A673 (cell line): ENCODE data around the gene NEK1. TPM values are rescaled to one million over a fixed set of nuclear protein-coding genes. Genes with fewer than 3 reads are reported as not detected.
"Not testable (repeated sequence)": the region's sequence is repeated elsewhere in the genome, so short reads cannot be mapped to it uniquely, and the experiment has no call there.

Source experiments
- BruUV-seq: library from RNA; stranded (reverse); fragments of 400-500 nt; replicated peaks from 2 replicates; lab custom pipeline; 2021; lab: Mats Ljungman, UMichigan
- CTCF ChIA-PET: fragments of 300-600 bp; sonication (Branson Sonifier 250); formaldehyde crosslinking; loops from one replicate; lab custom pipeline; 2022; ENCODE audit warnings: antibody characterized with exemption; lab: Charles Lee
- POLR2A ChIA-PET: fragments of 300-600 bp; sonication (Branson Sonifier 250); formaldehyde crosslinking; loops from one replicate; lab custom pipeline; 2022; ENCODE audit warnings: antibody characterized with exemption; ENCODE audit not compliant: low non-redundant PET; lab: Charles Lee
- DNase-seq: peaks from one replicate; pipeline ENCODE4 v3.0.0-alpha.2; 2015; ENCODE audit warnings: low spot score
- H3K27ac ChIP-seq: fragments of 200-600 bp; sonication (generic); 2 replicates; pipeline ENCODE4 v1.5.1; 2016; ENCODE audit warnings: mixed run types, low read depth, mild to moderate bottlenecking, mixed read lengths, antibody characterized with exemption, low read length; ENCODE audit not compliant: poor library complexity, severe bottlenecking
- H3K27me3 ChIP-seq: fragments of 200-600 bp; sonication (generic); replicated peaks from 2 replicates; pipeline ENCODE4 v1.6.1; 2017; ENCODE audit warnings: mixed run types, low read depth, mild to moderate bottlenecking, mixed read lengths, antibody characterized with exemption, low read length; ENCODE audit not compliant: insufficient read depth, poor library complexity
- H3K36me3 ChIP-seq: fragments of 200-600 bp; sonication (generic); 2 replicates; pipeline ENCODE4 v1.6.1; 2016; ENCODE audit warnings: mixed run types, mild to moderate bottlenecking, mixed read lengths, antibody characterized with exemption, low read length; ENCODE audit not compliant: insufficient read depth, poor library complexity, severe bottlenecking
- H3K4me1 ChIP-seq: fragments of 200-600 bp; sonication (generic); 2 replicates; pipeline ENCODE4 v1.6.1; 2017; ENCODE audit warnings: mixed run types, mild to moderate bottlenecking, mixed read lengths, antibody characterized with exemption, low read length; ENCODE audit not compliant: insufficient read depth, poor library complexity, severe bottlenecking
- H3K4me3 ChIP-seq: fragments of 200-600 bp; sonication (generic); 2 replicates; pipeline ENCODE4 v1.5.1; 2016; ENCODE audit warnings: low read depth, mixed run types, mild to moderate bottlenecking, mixed read lengths, low read length; ENCODE audit not compliant: poor library complexity, severe bottlenecking
- H3K9me3 ChIP-seq: fragments of 200-600 bp; sonication (generic); 2 replicates; pipeline ENCODE4 v1.6.1; 2016; ENCODE audit warnings: mixed run types, low read depth, mild to moderate bottlenecking, mixed read lengths, antibody characterized with exemption, low read length; ENCODE audit not compliant: poor library complexity, severe bottlenecking
- CTCF ChIP-seq: fragments of 300-800, 200-600 bp; sonication (generic); conservative IDR thresholded peaks from 2 replicates; pipeline ENCODE4 v1.5.1; 2017; ENCODE audit warnings: low read depth, mild to moderate bottlenecking, antibody characterized with exemption, low read length, moderate library complexity, mixed read lengths
- EZH2 ChIP-seq: fragments of 200-600 bp; sonication (generic); IDR thresholded peaks from 2 replicates; pipeline ENCODE4 v1.6.1; 2017; ENCODE audit warnings: borderline replicate concordance, low read depth, mild to moderate bottlenecking, mixed read lengths, antibody characterized with exemption, low read length; ENCODE audit not compliant: poor library complexity, severe bottlenecking
- intact Hi-C: fragments of 100-400 bp; cut with micrococcal nuclease; formaldehyde crosslinking; loops from one replicate; pipeline ENCODE4 v1.10.0; 2022; ENCODE audit not compliant: unreplicated experiment
- total RNA-seq: library from RNA; stranded (reverse); gene quantifications from 2 replicates; pipeline ENCODE4 v1.2.3, GENCODE V29; 2021

Gene NEK1
- total RNA-seq, 1 experiment from 2014 or later, result 12.9 TPM

DNA sequence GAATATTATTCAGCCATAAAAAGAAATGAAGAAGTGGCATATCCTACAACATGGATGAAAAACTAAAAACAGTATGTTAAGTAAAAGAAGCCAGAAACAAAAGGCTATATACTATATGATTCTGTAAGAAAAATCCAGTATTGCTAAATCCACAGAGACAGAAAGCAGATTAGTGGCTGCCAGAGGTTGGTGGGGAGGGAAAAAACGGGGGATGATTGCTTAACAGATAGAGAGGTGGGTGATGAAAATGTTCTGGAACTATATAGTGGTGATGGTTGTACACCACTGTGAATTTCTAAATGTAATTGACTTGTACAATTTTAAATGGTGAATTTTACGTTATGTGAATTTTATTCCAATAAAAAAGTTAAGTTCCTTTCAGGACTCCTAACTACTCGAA lies 184.0 kb downstream of the NEK1 start:
- POLR2A ChIA-PET, result no interaction called here
- CTCF ChIA-PET, result no interaction called here
- intact Hi-C loops, result no loop called here
- Histone ChIP-seq H3K27me3 (no peaks in the 10 kb centered on the region), H3K27ac (no peak overlapping the region), H3K36me3 (no peaks in the 10 kb centered on the region), H3K9me3 (no peaks in the 10 kb centered on the region), H3K4me1 (no peaks in the 10 kb centered on the region), H3K4me3 (no peak overlapping the region)
- no TSS peak for BruUV-seq
- no peak for DNase-seq
- TF ChIP-seq CTCF (no peak), EZH2 (no peak)

GRCh38 chr4:169427727-169428126 lies 184.7 kb downstream of the NEK1 start:
- H3K36me3 ChIP-seq, BruUV-seq, H3K4me1 ChIP-seq, intact Hi-C loops, H3K27ac ChIP-seq, DNase-seq, H3K9me3 ChIP-seq, H3K4me3 ChIP-seq, H3K27me3 ChIP-seq, CTCF ChIA-PET, POLR2A ChIA-PET: not testable (repeated sequence)

GRCh38 chr4:169420291-169420690 lies 192.1 kb downstream of the NEK1 start:
- Histone ChIP-seq H3K27ac (no peak overlapping the region), H3K4me3 (no peak overlapping the region), H3K27me3 (no peaks in the 10 kb centered on the region), H3K9me3 (no peaks in the 10 kb centered on the region), H3K36me3 (no peaks in the 10 kb centered on the region), H3K4me1 (no peaks in the 10 kb centered on the region)
- BruUV-seq, result no TSS peak
- POLR2A ChIA-PET, result no interaction called here
- no peak for DNase-seq
- TF ChIP-seq CTCF, result no peak
- no peak for TF ChIP-seq EZH2
- intact Hi-C loops, result no loop called here
- CTCF ChIA-PET, result no interaction called here

- DNase-seq, result no peak
- intact Hi-C loops, result no loop called here
- Histone ChIP-seq H3K36me3 (no peaks in the 10 kb centered on the region), H3K4me3 (no peak overlapping the region), H3K4me1 (no peaks in the 10 kb centered on the region), H3K27ac (no peak overlapping the region), H3K9me3 (no peaks in the 10 kb centered on the region), H3K27me3 (no peaks in the 10 kb centered on the region)
- CTCF ChIA-PET, result no interaction called here
- POLR2A ChIA-PET, result no interaction called here
- TF ChIP-seq CTCF (no peak), EZH2 (no peak)
- no TSS peak for BruUV-seq
These were observed 193.5 kb downstream of the NEK1 start for GRCh38 chr4:169418846-169419245.
